Progenitor cell of endocrine pancreas (in vitro differentiated cells): ENCODE results near the gene CCDC175. TPM values are rescaled to one million over a fixed set of nuclear protein-coding genes. Genes with fewer than 3 reads are reported as not detected.

Source experiments
- DNase-seq: peaks from one replicate; pipeline ENCODE4 v3.0.0; 2021; ENCODE audit warnings: low spot score; ENCODE audit not compliant: unreplicated experiment
- H3K27ac Mint-ChIP-seq: 2 replicates; pipeline ENCODE4 v1.8.0; 2021; ENCODE audit warnings: mild to moderate bottlenecking, moderate library complexity, mixed read lengths
- H3K27me3 Mint-ChIP-seq: 2 replicates; pipeline ENCODE4 v1.8.0; 2021; ENCODE audit warnings: mixed read lengths
- H3K36me3 Mint-ChIP-seq: 2 replicates; pipeline ENCODE4 v1.8.0; 2022; ENCODE audit warnings: mixed read lengths; ENCODE audit not compliant: insufficient read depth
- H3K4me1 Mint-ChIP-seq: 2 replicates; pipeline ENCODE4 v1.8.0; 2021; ENCODE audit warnings: low read depth, mixed read lengths
- H3K4me3 Mint-ChIP-seq: 2 replicates; pipeline ENCODE4 v1.8.0; 2021; ENCODE audit warnings: low read depth, mild to moderate bottlenecking, moderate library complexity, mixed read lengths
- H3K9me3 Mint-ChIP-seq: 2 replicates; pipeline ENCODE4 v1.8.0; 2021; ENCODE audit warnings: low read depth, mixed read lengths
- CTCF ChIP-seq: fragments of 200-600 bp; sonication (generic); IDR thresholded peaks from one replicate; pipeline ENCODE4 v1.5.0; 2021; ENCODE audit warnings: antibody characterized with exemption, mild to moderate bottlenecking; ENCODE audit not compliant: unreplicated experiment
- total RNA-seq: library from RNA; stranded (reverse); gene quantifications from 2 replicates; pipeline ENCODE4 v1.2.1, GENCODE V29; 2021

Gene CCDC175
- total RNA-seq, 1 donor from 2014 or later = 0.26 TPM

GRCh38 chr14:59595071-59595470 lies 18.5 kb upstream of the CCDC175 start:
- Mint-ChIP-seq H3K27me3 (no peaks in the 10 kb centered on the region), H3K36me3 (peaks cover 5% of the 10 kb centered on the region), H3K9me3 (no peaks in the 10 kb centered on the region), H3K4me3 (no peak overlapping the region), H3K27ac (no peak overlapping the region), H3K4me1 (no peaks in the 10 kb centered on the region)
- DNase-seq = no peak
- TF ChIP-seq CTCF = no peak

GRCh38 chr14:59591641-59592370 lies 15.2 kb upstream of the CCDC175 start:
- Mint-ChIP-seq H3K27ac (no peak overlapping the region), H3K4me3 (no peak overlapping the region)
- TF ChIP-seq CTCF = no peak

GRCh38 chr14:59588101-59588500 lies 11.5 kb upstream of the CCDC175 start:
- Mint-ChIP-seq H3K36me3 (peaks cover 2% of the 10 kb centered on the region), H3K4me3 (no peak overlapping the region), H3K4me1 (no peaks in the 10 kb centered on the region), H3K27ac (no peak overlapping the region), H3K27me3 (no peaks in the 10 kb centered on the region), H3K9me3 (no peaks in the 10 kb centered on the region)
- no peak for TF ChIP-seq CTCF
- no peak for DNase-seq

More at GRCh38 chr14:59591641-59592370, 15.2 kb upstream of the CCDC175 start:
- H3K4me1 Mint-ChIP-seq = no peaks in the 10 kb centered on the region
- H3K36me3 Mint-ChIP-seq = peaks cover 2% of the 10 kb centered on the region
- DNase-seq = no peak
- no peaks in the 10 kb centered on the region for H3K9me3 Mint-ChIP-seq
- no peaks in the 10 kb centered on the region for H3K27me3 Mint-ChIP-seq

- Mint-ChIP-seq H3K4me3 (no peak overlapping the region), H3K4me1 (no peaks in the 10 kb centered on the region), H3K27ac (no peak overlapping the region), H3K27me3 (no peaks in the 10 kb centered on the region), H3K36me3 (no peaks in the 10 kb centered on the region), H3K9me3 (no peaks in the 10 kb centered on the region)
- no peak for DNase-seq
- no peak for TF ChIP-seq CTCF
Measured at GRCh38 chr14:59585891-59586554, 9.4 kb upstream of the CCDC175 start.

GRCh38 chr14:59583755-59584154 lies 7.1 kb upstream of the CCDC175 start:
- Mint-ChIP-seq H3K4me3 (no peak overlapping the region), H3K27ac (no peak overlapping the region), H3K9me3 (no peaks in the 10 kb centered on the region), H3K4me1 (no peaks in the 10 kb centered on the region), H3K36me3 (no peaks in the 10 kb centered on the region), H3K27me3 (no peaks in the 10 kb centered on the region)
- DNase-seq = no peak
- TF ChIP-seq CTCF = no peak
